Prostate gland (tissue), 2 donors: ENCODE data around the gene HS6ST3.

Source experiments
- POLR2AphosphoS5 ChIP-seq: sonication (generic); formaldehyde crosslinking; IDR thresholded peaks from one replicate; pipeline ENCODE4 v1.6.1; 2017; ENCODE audit warnings: antibody characterized with exemption
- TF ChIP-seq, protein P1 (sequence below), 4 experiments: fragments of 200-600 bp in 2 of 4; fragments of 450-650 bp in 2 of 4; sonication (generic) in 2 of 4; IDR thresholded peaks; 1 replicate in 3 of 4; 2 replicates in 1 of 4; pipeline ENCODE4 v1.5.1; 2016 to 2019; ENCODE audit warnings: antibody characterized with exemption in 4 of 4, mild to moderate bottlenecking in 2 of 4, moderate library complexity in 2 of 4

GRCh38 chr13:96816874-96817273 is 727.0 kb downstream of the HS6ST3 start:
- TF ChIP-seq, protein P1, sequence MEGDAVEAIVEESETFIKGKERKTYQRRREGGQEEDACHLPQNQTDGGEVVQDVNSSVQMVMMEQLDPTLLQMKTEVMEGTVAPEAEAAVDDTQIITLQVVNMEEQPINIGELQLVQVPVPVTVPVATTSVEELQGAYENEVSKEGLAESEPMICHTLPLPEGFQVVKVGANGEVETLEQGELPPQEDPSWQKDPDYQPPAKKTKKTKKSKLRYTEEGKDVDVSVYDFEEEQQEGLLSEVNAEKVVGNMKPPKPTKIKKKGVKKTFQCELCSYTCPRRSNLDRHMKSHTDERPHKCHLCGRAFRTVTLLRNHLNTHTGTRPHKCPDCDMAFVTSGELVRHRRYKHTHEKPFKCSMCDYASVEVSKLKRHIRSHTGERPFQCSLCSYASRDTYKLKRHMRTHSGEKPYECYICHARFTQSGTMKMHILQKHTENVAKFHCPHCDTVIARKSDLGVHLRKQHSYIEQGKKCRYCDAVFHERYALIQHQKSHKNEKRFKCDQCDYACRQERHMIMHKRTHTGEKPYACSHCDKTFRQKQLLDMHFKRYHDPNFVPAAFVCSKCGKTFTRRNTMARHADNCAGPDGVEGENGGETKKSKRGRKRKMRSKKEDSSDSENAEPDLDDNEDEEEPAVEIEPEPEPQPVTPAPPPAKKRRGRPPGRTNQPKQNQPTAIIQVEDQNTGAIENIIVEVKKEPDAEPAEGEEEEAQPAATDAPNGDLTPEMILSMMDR (IDR thresholded peaks at IDR 0.05), result no peak
- no peak for TF ChIP-seq POLR2AphosphoS5
